Measurements from ENCODE around the gene UBTFL1.
"Not testable (repeated sequence)": the region's sequence is repeated elsewhere in the genome, so short reads cannot be mapped to it uniquely, and the experiment has no call there.

The UBTFL1 gene, protein sequence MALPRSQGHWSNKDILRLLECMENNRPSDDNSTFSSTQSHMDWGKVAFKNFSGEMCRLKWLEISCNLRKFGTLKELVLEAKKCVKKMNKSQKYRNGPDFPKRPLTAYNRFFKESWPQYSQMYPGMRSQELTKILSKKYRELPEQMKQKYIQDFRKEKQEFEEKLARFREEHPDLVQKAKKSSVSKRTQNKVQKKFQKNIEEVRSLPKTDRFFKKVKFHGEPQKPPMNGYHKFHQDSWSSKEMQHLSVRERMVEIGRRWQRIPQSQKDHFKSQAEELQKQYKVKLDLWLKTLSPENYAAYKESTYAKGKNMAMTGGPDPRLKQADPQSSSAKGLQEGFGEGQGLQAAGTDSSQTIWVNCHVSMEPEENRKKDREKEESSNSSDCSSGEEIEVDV

DNA sequence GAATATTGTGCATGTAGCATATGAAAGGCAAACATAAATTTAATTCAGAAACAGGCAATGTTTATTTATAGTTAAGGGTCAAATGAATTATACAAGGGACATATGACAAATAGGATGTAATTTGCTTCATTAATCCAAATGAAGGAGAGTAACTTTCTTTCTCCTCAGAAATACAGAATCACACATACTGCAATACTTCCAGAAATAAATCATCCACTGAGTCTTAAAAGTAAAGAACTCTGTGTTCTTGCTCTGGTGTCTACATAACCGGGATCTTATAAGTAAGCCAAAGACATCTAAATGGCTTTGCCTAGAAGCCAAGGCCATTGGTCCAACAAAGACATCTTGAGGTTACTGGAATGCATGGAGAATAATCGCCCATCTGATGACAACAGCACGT is at the start of gene UBTFL1:
Gene UBTFL1, plus strand, starts transcription at position 301 of the 400 bp plus-strand sequence. Its CDS starts 0 bp downstream, at position 301.
- not testable (repeated sequence) for DNase-seq (ENCODE audit: low spot score)

DNA sequence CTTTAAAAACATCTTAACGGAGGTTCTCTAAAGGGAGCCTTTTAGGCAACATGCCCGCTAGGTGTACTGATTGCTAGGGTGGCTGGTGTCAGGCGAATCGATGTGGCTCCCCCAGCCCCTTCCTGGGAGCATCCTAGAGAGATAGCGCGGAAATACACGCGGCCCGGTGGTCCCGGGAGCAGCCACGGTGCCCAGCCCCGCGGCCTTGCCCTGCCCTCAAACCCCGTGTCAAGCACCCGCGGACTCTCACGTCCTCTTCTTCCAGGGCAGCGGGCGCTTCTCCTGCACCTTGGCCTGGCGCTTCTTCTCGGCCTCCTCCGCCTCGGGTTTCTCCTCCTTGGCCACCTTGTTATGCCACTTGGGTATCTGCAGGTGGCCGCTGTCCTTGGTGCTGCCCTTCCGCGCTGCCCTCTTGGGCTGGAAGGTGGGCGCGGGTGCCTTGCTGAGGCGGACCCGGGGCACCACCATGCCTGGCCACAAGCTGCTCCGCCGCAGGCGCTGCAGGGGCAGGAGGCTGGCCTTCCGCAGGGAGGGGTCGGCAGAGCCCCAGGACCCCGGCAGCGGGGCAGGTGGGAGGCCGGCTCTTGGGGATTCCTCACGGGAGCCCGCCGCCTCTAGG is 34.0 kb upstream of the UBTFL1 start:
- not testable (repeated sequence) for DNase-seq (ENCODE audit: low spot score)

DNA sequence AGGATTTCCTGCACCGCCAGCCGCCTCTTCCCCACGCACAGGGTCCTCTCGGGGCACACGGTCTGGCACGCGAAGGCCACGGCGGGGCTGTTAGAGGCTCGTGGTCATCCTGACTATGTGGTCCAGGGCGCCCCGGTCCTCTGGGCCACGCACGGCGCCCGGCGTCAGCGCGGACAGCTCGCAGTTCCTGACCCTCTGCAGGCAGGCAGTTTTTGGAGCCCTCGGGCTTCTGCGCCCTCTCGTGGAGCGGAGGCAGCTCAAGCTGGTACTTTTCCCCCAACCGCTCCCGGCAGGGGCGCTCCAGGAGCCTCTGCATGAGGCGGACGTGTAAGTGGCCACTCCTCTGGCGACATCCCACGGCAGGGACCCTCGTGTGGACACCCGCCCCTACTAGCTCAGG is 33.4 kb upstream of the UBTFL1 start:
- DNase-seq (ENCODE audit: low spot score): not testable (repeated sequence)

DNA sequence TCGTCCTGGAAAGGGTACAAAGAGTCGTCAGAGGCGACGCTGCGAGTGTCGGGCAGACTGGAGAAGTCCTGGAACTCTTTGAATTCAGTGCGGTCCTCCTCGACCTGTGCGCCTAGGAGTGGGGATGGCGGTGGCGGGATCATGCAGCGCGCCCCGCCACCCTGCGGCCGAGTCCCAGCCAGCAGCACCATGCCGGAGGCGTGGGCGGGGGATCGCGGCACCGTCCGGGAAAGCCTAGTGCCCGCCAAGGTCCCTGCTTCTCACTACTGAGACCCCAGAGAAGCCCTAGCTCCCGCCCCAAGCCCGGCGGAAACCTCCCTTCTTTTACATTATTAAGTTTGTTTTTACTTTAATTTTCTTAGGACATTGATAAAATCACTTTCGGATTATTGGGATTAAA is 32.2 kb upstream of the UBTFL1 start:
- DNase-seq (ENCODE audit: low spot score): not testable (repeated sequence)

DNA sequence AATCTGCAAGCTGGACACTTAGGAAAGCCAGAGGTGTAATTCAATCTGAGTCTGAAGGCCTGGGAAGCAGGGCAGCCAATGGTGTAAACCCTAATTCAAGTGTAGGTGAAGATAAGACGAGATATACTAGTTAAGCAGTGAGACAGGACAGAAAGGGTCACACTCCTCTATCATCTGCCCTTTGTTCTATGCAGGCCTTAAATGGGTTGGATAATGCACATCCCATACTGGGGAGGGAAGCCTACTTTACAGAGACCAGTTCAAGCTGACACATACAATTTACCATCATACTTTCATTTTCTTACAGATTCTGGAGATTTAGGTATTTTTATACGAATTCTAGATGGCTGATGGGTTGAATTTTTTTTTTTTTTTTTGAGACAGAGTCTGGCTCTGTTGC is 3.0 kb downstream of the UBTFL1 start:
- DNase-seq (ENCODE audit: low spot score): not testable (repeated sequence)

DNA sequence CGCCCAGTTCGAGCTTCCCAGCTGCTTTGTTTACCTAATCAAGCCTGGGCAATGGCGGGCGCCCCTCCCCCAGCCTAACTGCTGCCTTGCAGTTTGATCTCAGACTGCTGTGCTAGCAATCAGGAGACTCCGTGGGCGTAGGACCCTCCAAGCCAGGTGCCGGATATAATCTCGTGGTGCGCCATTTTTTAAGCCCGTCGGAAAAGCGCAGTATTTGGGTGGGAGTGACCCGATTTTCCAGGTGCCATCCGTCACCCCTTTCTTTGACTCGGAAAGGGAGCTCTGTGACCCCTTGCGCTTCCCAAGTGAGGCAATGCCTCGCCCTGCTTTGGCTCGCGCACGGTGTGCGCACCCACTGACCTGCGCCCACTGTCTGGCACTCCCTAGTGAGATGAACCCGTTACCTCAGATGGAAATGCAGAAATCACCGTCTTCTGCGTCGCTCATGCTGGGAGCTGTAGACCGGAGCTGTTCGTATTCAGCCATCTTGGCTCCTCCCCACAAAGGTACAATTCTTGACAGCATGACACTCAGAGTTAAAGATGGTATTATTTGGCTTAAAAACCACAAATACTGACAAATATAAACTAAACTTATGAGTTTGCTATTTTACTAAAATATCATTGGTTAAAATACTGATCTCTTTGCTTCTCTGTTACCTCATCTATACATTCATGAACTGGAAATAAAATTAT is 9.6 kb downstream of the UBTFL1 start:
- not testable (repeated sequence) for DNase-seq (ENCODE audit: low spot score)

DNA sequence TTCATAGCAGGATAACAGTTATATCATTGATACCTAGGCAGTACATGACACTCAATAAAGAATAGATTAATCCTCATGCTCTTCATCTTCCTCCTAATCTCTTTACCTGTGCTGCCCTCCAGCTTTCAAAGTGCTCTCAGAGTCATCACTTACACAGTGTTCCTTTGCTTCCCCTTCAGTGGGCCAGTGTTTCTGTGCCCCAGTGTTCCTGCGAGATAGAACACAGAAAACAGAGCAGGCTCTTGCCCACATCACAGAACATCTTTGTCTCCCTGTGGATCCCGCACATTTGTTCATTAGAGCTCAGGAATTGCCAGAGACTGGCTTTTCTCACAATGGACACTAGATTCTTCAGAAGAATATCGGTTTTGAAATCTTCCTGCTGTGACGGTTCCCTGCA is 12.5 kb downstream of the UBTFL1 start:
- DNase-seq (ENCODE audit: low spot score): not testable (repeated sequence)

DNA sequence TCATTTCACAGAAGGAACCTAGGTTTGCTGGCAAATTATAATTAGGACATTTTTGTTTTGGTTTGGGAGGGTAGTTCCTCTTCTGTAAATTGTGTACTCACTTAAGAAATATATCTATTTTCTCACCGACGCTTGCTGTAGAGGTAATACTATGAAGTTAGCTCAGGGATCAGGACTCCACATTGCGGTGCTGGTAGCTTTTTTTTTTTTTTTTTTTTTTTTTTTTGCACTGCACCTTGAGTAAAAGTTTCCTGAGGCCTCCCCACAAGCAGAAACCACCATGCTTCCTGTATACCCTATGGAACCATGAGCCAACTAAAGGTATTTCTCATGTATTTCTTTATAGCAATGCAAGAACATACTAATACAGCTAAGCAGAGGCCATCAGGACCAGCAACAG is 14.7 kb downstream of the UBTFL1 start:
- DNase-seq (ENCODE audit: low spot score): no peak

DNA sequence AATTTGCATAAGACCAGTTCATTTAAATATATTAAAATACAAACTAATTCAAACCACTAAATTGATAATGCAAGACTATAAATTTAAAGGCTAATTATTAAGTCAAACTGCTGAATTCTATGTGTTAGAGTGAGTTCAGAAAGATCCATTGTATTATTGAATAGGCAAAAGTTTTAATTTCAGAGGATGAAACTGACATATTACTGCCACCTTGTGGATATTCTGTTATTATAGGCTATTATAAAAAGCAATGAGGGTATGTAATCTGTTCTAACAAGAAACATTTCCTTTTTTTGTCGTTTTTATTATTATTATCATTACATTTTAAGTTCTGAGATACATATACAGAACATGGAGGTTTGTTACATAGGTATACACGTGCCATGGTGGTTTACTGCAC is 27.8 kb downstream of the UBTFL1 start:
- DNase-seq (ENCODE audit: low spot score): no peak

DNA sequence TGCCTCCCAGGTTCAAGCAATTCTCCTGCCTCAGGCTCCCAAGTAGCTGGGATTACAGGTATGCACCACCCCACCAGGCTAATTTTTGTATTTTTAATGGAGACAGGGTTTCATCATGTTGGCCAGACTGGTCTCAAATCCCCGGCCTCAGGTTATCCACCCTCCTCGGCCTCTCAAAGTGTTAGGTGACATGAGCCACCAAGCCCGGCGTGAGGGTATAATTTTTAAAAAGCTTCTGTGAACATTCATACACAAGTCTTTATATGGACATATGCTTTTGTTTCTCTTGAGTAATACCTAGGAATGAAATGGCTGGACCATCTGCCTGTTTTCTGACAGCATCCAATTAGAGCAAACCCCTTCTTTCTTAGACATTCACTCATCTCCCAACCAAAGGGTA is 34.4 kb downstream of the UBTFL1 start:
- no peak for DNase-seq (ENCODE audit: low spot score)

DNA sequence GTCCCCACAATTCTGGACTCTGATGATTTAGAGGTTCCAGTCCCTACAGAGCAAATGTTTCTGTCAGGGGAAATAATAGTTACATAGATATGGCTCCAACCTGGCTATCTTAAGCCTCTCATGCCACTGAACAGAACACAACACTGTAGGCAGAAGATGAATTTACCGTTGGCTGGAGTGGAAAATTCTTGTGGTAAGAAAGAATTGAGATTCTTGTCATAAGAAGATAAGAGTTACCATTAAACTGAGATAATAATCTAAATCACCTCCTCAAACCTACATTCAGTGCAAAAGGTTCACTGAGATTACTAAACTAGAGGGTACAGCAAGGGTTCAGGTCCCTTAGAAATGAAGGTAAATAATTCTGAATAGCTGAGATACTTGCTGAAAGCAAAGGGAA is 38.6 kb downstream of the UBTFL1 start:
- DNase-seq (ENCODE audit: low spot score): no peak

DNA sequence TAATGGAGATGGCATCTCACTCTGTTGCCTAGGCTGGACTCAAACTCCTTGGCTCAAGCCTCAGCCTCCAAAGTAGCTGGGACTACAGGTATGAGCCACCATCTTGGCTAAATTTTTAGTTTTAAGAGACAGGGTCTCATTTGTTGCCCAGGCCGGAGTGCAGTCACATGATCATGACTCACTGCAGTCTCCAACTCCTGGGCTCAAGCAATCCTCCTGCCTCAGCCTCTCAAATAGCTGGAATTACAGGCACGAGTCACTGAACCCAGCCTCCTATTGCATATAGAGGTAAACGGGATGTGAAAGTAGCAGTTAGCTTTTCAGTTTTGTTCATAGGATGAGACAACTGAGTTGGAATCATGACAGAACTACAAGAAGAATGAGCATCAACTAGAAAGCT is 39.2 kb downstream of the UBTFL1 start:
- no peak for DNase-seq (ENCODE audit: low spot score)

DNA sequence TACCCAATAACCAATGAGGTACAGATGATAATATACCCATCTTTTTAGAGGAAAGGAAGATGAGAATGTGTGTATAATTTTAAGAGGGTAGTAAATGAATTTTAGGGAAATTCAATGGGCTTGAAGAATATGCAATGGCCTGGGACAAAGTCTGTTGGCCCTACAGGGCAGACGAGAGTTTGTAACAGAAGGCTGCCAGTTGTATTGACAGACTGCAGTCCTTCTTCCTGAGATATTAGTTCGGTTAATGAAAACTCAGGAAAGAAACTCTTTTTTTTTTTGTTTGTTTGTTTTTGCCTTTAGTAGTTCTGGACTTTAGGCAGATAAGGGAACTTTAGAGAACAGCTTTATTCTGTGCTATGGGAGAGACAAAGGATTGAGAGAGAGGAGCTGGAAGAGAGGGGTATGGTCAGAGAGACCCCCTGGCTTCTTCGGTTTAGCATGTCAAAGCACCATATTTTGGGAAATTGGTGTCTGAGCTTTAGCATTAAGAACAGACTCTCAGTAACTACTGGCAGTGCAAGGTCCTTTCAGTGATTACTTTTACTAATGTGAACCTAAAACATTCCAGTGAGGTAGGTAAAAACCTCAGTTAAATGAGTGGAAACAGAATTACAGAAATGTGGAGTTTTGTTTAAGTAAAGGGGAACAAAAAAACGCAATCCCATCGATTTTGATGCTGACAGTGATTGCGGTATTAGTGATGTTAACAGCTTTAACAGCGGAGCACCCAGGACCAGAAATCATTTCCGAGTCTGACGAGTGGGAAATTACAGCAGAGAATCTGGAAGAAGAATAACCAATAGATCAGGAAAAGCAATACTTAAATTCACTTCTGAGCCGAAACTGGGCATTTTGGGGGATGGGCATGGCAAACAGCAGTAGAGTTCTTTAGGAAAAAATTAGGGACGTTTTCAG is 48.1 kb downstream of the UBTFL1 start:
- DNase-seq (ENCODE audit: low spot score): no peak

DNA sequence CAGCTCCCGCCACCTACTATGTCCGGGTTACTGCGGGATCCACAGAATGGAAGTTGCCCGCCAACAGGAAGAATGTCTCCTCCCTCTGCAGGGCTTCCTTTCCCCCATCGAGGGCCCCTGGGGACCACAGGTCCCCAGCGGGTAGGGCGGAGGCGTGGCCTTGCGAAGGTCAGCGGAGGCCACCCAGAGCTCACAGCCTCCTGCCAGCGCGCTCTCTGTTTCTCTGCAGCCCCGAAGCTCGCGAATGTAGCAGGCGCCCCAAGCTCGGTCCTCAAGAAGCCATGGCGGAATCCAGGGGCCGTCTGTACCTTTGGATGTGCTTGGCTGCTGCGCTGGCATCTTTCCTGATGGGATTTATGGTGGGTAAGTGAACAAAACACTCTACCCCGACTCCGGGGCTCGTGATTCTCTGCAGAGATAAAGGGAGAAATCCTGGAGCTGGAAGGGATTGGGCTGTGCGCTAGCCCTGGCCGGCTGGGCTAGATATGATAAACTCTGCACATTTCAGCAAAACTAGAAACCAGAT is 48.8 kb downstream of the UBTFL1 start, which contains the start of gene NAALAD2:
Gene NAALAD2, plus strand, starts transcription at position 186 of the 526 bp plus-strand sequence. Its CDS starts 96 bp downstream, at position 282.
- no peak for DNase-seq (ENCODE audit: low spot score)

DNA sequence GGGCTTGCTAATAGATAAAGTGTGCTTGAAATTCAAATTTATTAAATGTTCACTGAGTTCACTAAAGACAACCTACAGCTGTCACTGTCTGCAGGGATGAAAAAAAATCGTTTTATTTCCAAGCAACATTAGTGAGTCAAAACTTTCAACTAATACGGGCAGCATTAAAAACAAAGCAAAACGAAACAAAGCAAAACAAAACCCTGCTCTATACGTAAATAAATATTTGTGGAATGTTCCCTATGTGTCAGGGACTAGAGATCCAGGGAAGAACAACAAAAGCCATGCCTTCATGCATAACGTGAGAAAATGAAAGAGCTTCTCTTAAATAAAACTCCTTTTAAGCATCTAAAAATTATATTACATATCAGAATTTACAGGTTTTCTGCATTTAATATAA is 49.3 kb downstream of the UBTFL1 start:
- DNase-seq (ENCODE audit: low spot score): no peak

Measured in germinal center (tissue), 1 donor.